ENCODE measurements around the gene PTPRF.

The PTPRF gene

GRCh38 chr1:43531906-43532584, 1.4 kb downstream of the PTPRF start:
- H3K79me2 ChIP-seq (ENCODE audit: insufficient read depth, low read length), result no peaks in the 10 kb centered on the region
- no peaks in the 10 kb centered on the region; the same call in 1 of the 2 replicates for H4K20me1 ChIP-seq (ENCODE audit: low read depth, low read length)
- no peak overlapping the region for H3K4me3 ChIP-seq (ENCODE audit: insufficient read depth, low read length, poor library complexity, severe bottlenecking)
- no peaks in the 10 kb centered on the region for H3K27me3 ChIP-seq (ENCODE audit: low read length)
- H2AFZ ChIP-seq (ENCODE audit: low read depth, low read length, severe bottlenecking), result no peak overlapping the region
- H3F3A ChIP-seq (ENCODE audit: insufficient read depth), result no peaks in the 10 kb centered on the region
- H3K36me3 ChIP-seq (ENCODE audit: low read length), result no peaks in the 10 kb centered on the region
- TF ChIP-seq EZH2phosphoT487 (conservative IDR thresholded peaks at IDR 0.05; ENCODE audit: low read length) (no peak), CTCF (IDR thresholded peaks at IDR 0.05; ENCODE audit: insufficient read depth, low read length, poor library complexity, severe bottlenecking) (no peak)
- no peak overlapping the region for H3K9ac ChIP-seq (ENCODE audit: low read length)
- H3K27ac ChIP-seq (ENCODE audit: low read depth, low read length), result no peak overlapping the region
- no peaks in the 10 kb centered on the region for H3K9me3 ChIP-seq (ENCODE audit: insufficient read depth, low read length)
- no peak overlapping the region for H3K4me2 ChIP-seq (ENCODE audit: low read depth, low read length, poor library complexity, severe bottlenecking)
- no peaks in the 10 kb centered on the region for H3K9me2 ChIP-seq (replicated peaks; ENCODE audit: insufficient read depth, low read length)

GRCh38 chr1:43532716-43533115, 2.0 kb downstream of the PTPRF start:
- Histone ChIP-seq H3F3A (ENCODE audit: insufficient read depth) (no peaks in the 10 kb centered on the region), H3K4me3 (ENCODE audit: insufficient read depth, low read length, poor library complexity, severe bottlenecking) (no peak overlapping the region), H3K79me2 (ENCODE audit: insufficient read depth, low read length) (no peaks in the 10 kb centered on the region), H4K20me1 (ENCODE audit: low read depth, low read length) (no peaks in the 10 kb centered on the region; the same call in 1 of the 2 replicates), H3K9me3 (ENCODE audit: insufficient read depth, low read length) (no peaks in the 10 kb centered on the region), H2AFZ (ENCODE audit: low read depth, low read length, severe bottlenecking) (no peak overlapping the region), H3K27ac (ENCODE audit: low read depth, low read length) (no peak overlapping the region), H3K4me2 (ENCODE audit: low read depth, low read length, poor library complexity, severe bottlenecking) (no peak overlapping the region), H3K9me2 (replicated peaks; ENCODE audit: insufficient read depth, low read length) (no peaks in the 10 kb centered on the region), H3K36me3 (ENCODE audit: low read length) (no peaks in the 10 kb centered on the region), H3K27me3 (ENCODE audit: low read length) (no peaks in the 10 kb centered on the region), H3K9ac (ENCODE audit: low read length) (no peak overlapping the region)
- TF ChIP-seq EZH2phosphoT487 (conservative IDR thresholded peaks at IDR 0.05; ENCODE audit: low read length), result no peak

GRCh38 chr1:43533584-43533983, 2.9 kb downstream of the PTPRF start:
- Histone ChIP-seq H3K4me3 (ENCODE audit: insufficient read depth, low read length, poor library complexity, severe bottlenecking) (no peak overlapping the region), H3K9me2 (replicated peaks; ENCODE audit: insufficient read depth, low read length) (no peaks in the 10 kb centered on the region), H3F3A (ENCODE audit: insufficient read depth) (no peaks in the 10 kb centered on the region), H3K4me2 (ENCODE audit: low read depth, low read length, poor library complexity, severe bottlenecking) (no peak overlapping the region), H3K9ac (ENCODE audit: low read length) (no peak overlapping the region), H3K27me3 (ENCODE audit: low read length) (no peaks in the 10 kb centered on the region), H2AFZ (ENCODE audit: low read depth, low read length, severe bottlenecking) (no peak overlapping the region), H4K20me1 (ENCODE audit: low read depth, low read length) (no peaks in the 10 kb centered on the region; the same call in 1 of the 2 replicates), H3K79me2 (ENCODE audit: insufficient read depth, low read length) (no peaks in the 10 kb centered on the region), H3K27ac (ENCODE audit: low read depth, low read length) (no peak overlapping the region), H3K9me3 (ENCODE audit: insufficient read depth, low read length) (no peaks in the 10 kb centered on the region), H3K36me3 (ENCODE audit: low read length) (no peaks in the 10 kb centered on the region)
- TF ChIP-seq CTCF (IDR thresholded peaks at IDR 0.05; ENCODE audit: insufficient read depth, low read length, poor library complexity, severe bottlenecking) (no peak), EZH2phosphoT487 (conservative IDR thresholded peaks at IDR 0.05; ENCODE audit: low read length) (no peak)

GRCh38 chr1:43534256-43534655, 3.6 kb downstream of the PTPRF start:
- Histone ChIP-seq H3K4me3 (ENCODE audit: insufficient read depth, low read length, poor library complexity, severe bottlenecking) (no peak overlapping the region), H3K79me2 (ENCODE audit: insufficient read depth, low read length) (no peaks in the 10 kb centered on the region), H3K9ac (ENCODE audit: low read length) (no peak overlapping the region), H3K9me3 (ENCODE audit: insufficient read depth, low read length) (no peaks in the 10 kb centered on the region), H4K20me1 (ENCODE audit: low read depth, low read length) (no peaks in the 10 kb centered on the region; the same call in 1 of the 2 replicates), H3K4me2 (ENCODE audit: low read depth, low read length, poor library complexity, severe bottlenecking) (no peak overlapping the region), H3K9me2 (replicated peaks; ENCODE audit: insufficient read depth, low read length) (no peaks in the 10 kb centered on the region), H2AFZ (ENCODE audit: low read depth, low read length, severe bottlenecking) (no peak overlapping the region), H3K27me3 (ENCODE audit: low read length) (no peaks in the 10 kb centered on the region), H3K27ac (ENCODE audit: low read depth, low read length) (no peak overlapping the region), H3K36me3 (ENCODE audit: low read length) (no peaks in the 10 kb centered on the region), H3F3A (ENCODE audit: insufficient read depth) (no peaks in the 10 kb centered on the region)
- TF ChIP-seq CTCF (IDR thresholded peaks at IDR 0.05; ENCODE audit: insufficient read depth, low read length, poor library complexity, severe bottlenecking), result no peak
- no peak for TF ChIP-seq EZH2phosphoT487 (conservative IDR thresholded peaks at IDR 0.05; ENCODE audit: low read length)
